K562 (cell line): ENCODE data around the gene CDH1. TPM values are rescaled to one million over a fixed set of nuclear protein-coding genes. Genes with fewer than 3 reads are reported as not detected.

Source experiments
- ATAC-seq: fragments of 200-7000 bp; cut with Tn5 transposase; 3 replicates; pipeline ENCODE4 v1.9.1; 2020; ENCODE audit warnings: moderate library complexity
- BruUV-seq: library from RNA; stranded (reverse); fragments of 400-500 nt; replicated peaks from 2 replicates; lab custom pipeline; 2021; lab: Mats Ljungman, UMichigan
- CTCF ChIA-PET: fragments of 300-600 bp; formaldehyde crosslinking; extraction: SDS; loops from one replicate; lab custom pipeline; 2021; ENCODE audit warnings: low intra/inter-chr PET ratio; lab: Yijun Ruan, JAX
- POLR2A ChIA-PET: fragments of 300-600, 350-650 bp; sonication (Branson Sonifier 250); formaldehyde crosslinking; extraction: SDS; loops from one replicate; lab custom pipeline; 2021; ENCODE audit warnings: antibody characterized with exemption, inconsistent platforms; lab: Yijun Ruan, JAX
- DNase-seq, 4 experiments: peaks; one replicate each; pipeline versions ENCODE4 v3.0.0 to v3.0.0-alpha.2; 2011 to 2018; ENCODE audit warnings: low spot score in 3 of 4, mixed read lengths in 3 of 4; ENCODE audit errors: extremely low read depth in 1 of 4
- FAIRE-seq: peaks from 2 replicates; lab custom pipeline; 2011; peaks lifted over from hg19 to GRCh38; lab: Jason Lieb, UNC
- H2AFZ ChIP-seq: 2 replicates; pipeline ENCODE4 v1.6.0; 2011; ENCODE audit warnings: low read depth, low read length, control low read depth, inconsistent platforms
- H3K27ac ChIP-seq: fragments of 200-600 bp; 3 replicates; pipeline ENCODE4 v1.8.0; 2011; ENCODE audit warnings: low read depth, mild to moderate bottlenecking, control low read depth, inconsistent platforms, low read length, moderate library complexity, mixed read lengths; ENCODE audit errors: extremely low read depth
- H3K27me3 ChIP-seq, 2 experiments: fragments of 300-600 bp in 1 of 2; 2 replicates in 1 of 2; 3 replicates in 1 of 2; pipeline versions ENCODE4 v1.6.0 to v1.8.0; 2011; ENCODE audit warnings: inconsistent platforms in 2 of 2, low read length in 2 of 2, mild to moderate bottlenecking in 1 of 2, mixed read lengths in 1 of 2, moderate library complexity in 1 of 2; ENCODE audit not compliant: control insufficient read depth in 2 of 2, insufficient read depth in 2 of 2
- H3K36me3 ChIP-seq: fragments of 300-600 bp; 3 replicates; pipeline ENCODE4 v1.8.0; 2011; ENCODE audit warnings: mild to moderate bottlenecking, low read length, inconsistent platforms; ENCODE audit not compliant: control insufficient read depth, insufficient read depth
- H3K4me1 ChIP-seq, 2 experiments: fragments of 200-600 bp in 1 of 2; replicated peaks in 1 of 2; 2 replicates in 1 of 2; 3 replicates in 1 of 2; pipeline versions ENCODE4 v1.5.1 to v1.8.0; 2011; ENCODE audit warnings: inconsistent platforms in 2 of 2, low read length in 2 of 2, mild to moderate bottlenecking in 1 of 2, mixed read lengths in 1 of 2, moderate library complexity in 1 of 2; ENCODE audit not compliant: control insufficient read depth in 2 of 2, insufficient read depth in 2 of 2
- H3K4me2 ChIP-seq: 2 replicates; pipeline ENCODE4 v1.6.1; 2011; ENCODE audit warnings: low read length, control low read depth, inconsistent platforms, mixed read lengths; ENCODE audit not compliant: insufficient read depth
- H3K4me3 ChIP-seq: fragments of 200-600 bp; sonication (generic), shearing (Covaris generic); 2 replicates; pipeline ENCODE4 v1.5.1; 2016; ENCODE audit warnings: control low read depth, inconsistent platforms
- H3K79me2 ChIP-seq: fragments of 200-600 bp; 3 replicates; pipeline ENCODE4 v1.8.0; 2011; ENCODE audit warnings: low read length, inconsistent platforms; ENCODE audit not compliant: control insufficient read depth, insufficient read depth
- H3K9ac ChIP-seq, 2 experiments: 2 replicates each; pipeline versions ENCODE4 v1.6.0 to v1.6.1; 2011; ENCODE audit warnings: low read depth in 2 of 2, low read length in 2 of 2, control low read depth in 1 of 2, inconsistent platforms in 1 of 2, mild to moderate bottlenecking in 1 of 2, mixed read lengths in 1 of 2; ENCODE audit not compliant: insufficient read depth in 1 of 2
- H3K9me1 ChIP-seq: one replicate; pipeline ENCODE4 v1.6.0; 2011; ENCODE audit warnings: inconsistent platforms, mild to moderate bottlenecking, low read length, moderate library complexity; ENCODE audit not compliant: control insufficient read depth, insufficient read depth
- H3K9me3 ChIP-seq: replicated peaks from 2 replicates; pipeline ENCODE4 v1.5.1; 2011; ENCODE audit warnings: low read depth, low read length, inconsistent platforms; ENCODE audit not compliant: control insufficient read depth, insufficient read depth
- H4K20me1 ChIP-seq: replicated peaks from 2 replicates; pipeline ENCODE4 v1.6.1; 2011; ENCODE audit warnings: low read length, inconsistent platforms, mixed read lengths; ENCODE audit not compliant: control insufficient read depth, insufficient read depth
- ATF1 ChIP-seq, 2 experiments: fragments of 450-650 bp in 1 of 2; IDR thresholded peaks; 2 replicates each; pipeline ENCODE4 v1.6.1; 2016; ENCODE audit warnings: missing compliant biosample characterization in 1 of 2, missing genetic modification characterization in 1 of 2
- ATF3 ChIP-seq, 2 experiments: fragments of 450-650 bp in 1 of 2; sonication (generic) in 1 of 2; formaldehyde crosslinking in 1 of 2; IDR thresholded peaks in 1 of 2; conservative IDR thresholded peaks in 1 of 2; 2 replicates each; pipeline versions ENCODE4 v1.6.1 to v1.8.1; 2016 to 2023; ENCODE audit warnings: mild to moderate bottlenecking in 2 of 2, moderate library complexity in 2 of 2, inconsistent platforms in 1 of 2, missing genetic modification reagents in 1 of 2
- ATF7 ChIP-seq: fragments of 450-650 bp; IDR thresholded peaks from 2 replicates; pipeline ENCODE4 v1.7.1; 2014; ENCODE audit warnings: mild to moderate bottlenecking, moderate library complexity
- CREM ChIP-seq: IDR thresholded peaks from 2 replicates; pipeline ENCODE4 v1.6.1; 2014; ENCODE audit warnings: antibody characterized with exemption, low read depth
- PCBP1 ChIP-seq: fragments of 200-400 bp; formaldehyde crosslinking; IDR thresholded peaks from 2 replicates; pipeline ENCODE4 v1.6.1; 2018; ENCODE audit warnings: mild to moderate bottlenecking, low read depth, low read length; ENCODE audit not compliant: poor library complexity, severe bottlenecking
- RCOR1 ChIP-seq, 2 experiments: IDR thresholded peaks; 2 replicates each; pipeline ENCODE4 v1.6.1; 2012; ENCODE audit warnings: low read depth in 2 of 2, low read length in 2 of 2, borderline replicate concordance in 1 of 2, improper control_type of control experiment in 1 of 2
- SMAD3 ChIP-seq: fragments of 450-650 bp; formaldehyde crosslinking; conservative IDR thresholded peaks from 2 replicates; pipeline ENCODE4 v1.4.0; 2020; ENCODE audit warnings: mild to moderate bottlenecking
- TCF3 ChIP-seq: sonication (generic); formaldehyde crosslinking; IDR thresholded peaks from 2 replicates; pipeline ENCODE4 v1.4.0; 2020; ENCODE audit warnings: mild to moderate bottlenecking, missing genetic modification reagents
- XRCC3 ChIP-seq: fragments of 450-650 bp; IDR thresholded peaks from 2 replicates; pipeline ENCODE4 v1.6.1; 2017; ENCODE audit warnings: mild to moderate bottlenecking, moderate library complexity
- ZNF217 ChIP-seq: sonication (generic); formaldehyde crosslinking; IDR thresholded peaks from 2 replicates; pipeline ENCODE4 v1.8.0; 2022; ENCODE audit warnings: mild to moderate bottlenecking, missing genetic modification reagents
- ZNF398 ChIP-seq: fragments of 250-450 bp; sonication (Bioruptor Pico); IDR thresholded peaks from 2 replicates; pipeline ENCODE4 v1.8.0; 2021; ENCODE audit warnings: moderate library complexity, mild to moderate bottlenecking, inconsistent platforms
- WGBS: fragments of 100-300 bp; shearing (Covaris generic); methylation state at CpG from one replicate; pipeline ENCODE4 v1.1.6; 2016; ENCODE audit warnings: low coverage, mixed read lengths; ENCODE audit not compliant: insufficient coverage; ENCODE audit errors: missing lambda C conversion rate; 5-methylcytosine and 5-hydroxymethylcytosine counted together
- in situ Hi-C: fragments of 300-500 bp; cut with MboI; formaldehyde crosslinking; loops from 4 replicates; pipeline ENCODE4 v1.15.0; 2018; ENCODE audit warnings: inconsistent platforms, mixed read lengths
- intact Hi-C: fragments of 100-400 bp; cut with micrococcal nuclease; formaldehyde crosslinking; loops from 2 replicates; pipeline ENCODE4 v1.14.2; 2022
- polyA plus RNA-seq, 8 experiments: library from polyadenylated mRNA; depleted of rRNA in 4 of 8; stranded (reverse) in 5 of 8; unstranded in 3 of 8; fragments of >200 nt; fragmentation: Nextera tagmentation in 2 of 8; fragmentation: Illumina TruSeq in 1 of 8; extraction: Ambion mirVana in 2 of 8; extraction: Trizol in 1 of 8; gene quantifications; 2 replicates each; pipeline versions ENCODE4 v1.2.1 to v1.2.3, GENCODE V29; 2011 to 2014; ENCODE audit warnings: inconsistent platforms in 1 of 8, missing spikeins in 1 of 8
- total RNA-seq, 7 experiments: library from RNA; depleted of rRNA in 6 of 7; stranded (reverse); fragments of >200 nt in 6 of 7; fragmentation: Illumina TruSeq in 2 of 7; extraction: Trizol in 2 of 7; gene quantifications; 2 replicates each; pipeline versions ENCODE4 v1.2.1 to v1.2.3, GENCODE V29; 2011 to 2021; ENCODE audit warnings: low replicate concordance in 1 of 7

Gene CDH1
- total and polyA plus RNA-seq, 9 of the 15 experiments (the other 6 are each of a cell fraction or from before 2014, with no cell fraction given), result 0.01 to 0.69 TPM; not detected in 7

GRCh38 chr16:68689921-68690320 lies 47.2 kb upstream of the CDH1 start (continued):
- TF ChIP-seq PCBP1 (no peak), RCOR1 (IDR thresholded peaks at IDR 0.05; ENCODE audit: borderline replicate concordance in 1 of 2, low read depth in 2 of 2, low read length in 2 of 2) (no peak), TCF3 (CRISPR knock-in tag) (no peak), ZNF398 (CRISPR knock-in tag) (no peak), XRCC3 (no peak)

- H3K36me3 ChIP-seq, result no peaks in the 10 kb centered on the region
- CTCF ChIA-PET, result no interaction called here
- BruUV-seq, result no TSS peak
- peaks cover 5 to 6% of the 10 kb centered on the region in 2 experiments; a peak in 2 of 5 replicates for H3K4me1 ChIP-seq
- WGBS, result 2% methylated on average over 6 of the region's 11 CpGs
- no peak overlapping the region for H2AFZ ChIP-seq
- DNase-seq (no peak), ATAC-seq (no peak), FAIRE-seq (no peak)
- H3K9ac ChIP-seq, result no peak overlapping the region
- no peak overlapping the region for H3K4me3 ChIP-seq
- H3K9me1 ChIP-seq, result no peaks in the 10 kb centered on the region
- no peak overlapping the region for H3K4me2 ChIP-seq
- POLR2A ChIA-PET, result no interaction called here
- TF ChIP-seq ATF3 (IDR thresholded peaks at IDR 0.05) (0 out of 2 replicates have a peak, but pooled peaks have one; percentile 36), ATF3 (CRISPR knock-in tag; conservative IDR thresholded peaks at IDR 0.05) (no peak), SMAD3 (no peak), ZNF217 (CRISPR knock-in tag) (no peak), ATF7 (0 out of 2 replicates have a peak, but pooled peaks have one; percentile 28), CREM (peak; percentile 35; the same call in 1 of the 2 replicates), ATF1 (CRISPR knock-in tag; IDR thresholded peaks at IDR 0.05) (no peak), ATF1 (tag; IDR thresholded peaks at IDR 0.05) (0 out of 2 replicates have a peak, but pooled peaks have one; percentile 13)
- in situ Hi-C loops, result no loop called here
- intact Hi-C loops, result no loop called here
- H4K20me1 ChIP-seq, result no peaks in the 10 kb centered on the region; the same call in 1 of the 2 replicates
- H3K27ac ChIP-seq, result no peak overlapping the region
- H3K79me2 ChIP-seq, result no peaks in the 10 kb centered on the region
- H3K27me3 ChIP-seq, result peaks cover 53 to 82% of the 10 kb centered on the region in 2 experiments
- H3K9me3 ChIP-seq, result no peaks in the 10 kb centered on the region
These were observed 41.5 kb upstream of the CDH1 start for GRCh38 chr16:68695575-68695974.
